DND-41 (cell line): ENCODE results near the gene RAD51B.

ENCODE experiments used
- EZH2 ChIP-seq: IDR thresholded peaks from 3 replicates; pipeline ENCODE4 v1.6.1; 2012; ENCODE audit warnings: borderline replicate concordance, low read depth, mild to moderate bottlenecking, moderate library complexity, low read length, inconsistent platforms; ENCODE audit not compliant: severe bottlenecking
- TF ChIP-seq, protein P1 (sequence below): IDR thresholded peaks from 2 replicates; pipeline ENCODE4 v1.5.1; 2012; ENCODE audit warnings: borderline replicate concordance, low read length, moderate library complexity, mild to moderate bottlenecking; ENCODE audit not compliant: poor library complexity, severe bottlenecking; ENCODE audit errors: extremely low read depth

DNA sequence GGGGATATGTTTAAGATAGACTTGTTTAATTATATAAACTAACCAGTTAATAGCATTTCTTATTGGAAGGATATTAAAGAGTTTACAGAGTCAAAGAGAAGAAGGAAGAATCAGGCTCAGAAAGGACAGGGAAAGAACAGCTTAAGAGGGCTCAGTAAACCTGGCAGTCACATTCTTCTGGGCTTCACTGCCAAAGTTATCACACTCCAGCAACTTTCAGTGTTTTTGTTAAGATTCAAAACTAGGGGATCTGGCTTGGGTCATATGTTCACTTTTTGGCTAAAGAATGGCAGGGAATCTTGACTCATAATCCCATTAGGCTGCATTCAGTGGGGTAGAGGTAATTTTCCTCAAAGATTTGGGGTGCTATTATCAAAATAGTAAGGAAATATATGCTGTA, 312.3 kb downstream of the RAD51B start:
- TF ChIP-seq, protein P1, sequence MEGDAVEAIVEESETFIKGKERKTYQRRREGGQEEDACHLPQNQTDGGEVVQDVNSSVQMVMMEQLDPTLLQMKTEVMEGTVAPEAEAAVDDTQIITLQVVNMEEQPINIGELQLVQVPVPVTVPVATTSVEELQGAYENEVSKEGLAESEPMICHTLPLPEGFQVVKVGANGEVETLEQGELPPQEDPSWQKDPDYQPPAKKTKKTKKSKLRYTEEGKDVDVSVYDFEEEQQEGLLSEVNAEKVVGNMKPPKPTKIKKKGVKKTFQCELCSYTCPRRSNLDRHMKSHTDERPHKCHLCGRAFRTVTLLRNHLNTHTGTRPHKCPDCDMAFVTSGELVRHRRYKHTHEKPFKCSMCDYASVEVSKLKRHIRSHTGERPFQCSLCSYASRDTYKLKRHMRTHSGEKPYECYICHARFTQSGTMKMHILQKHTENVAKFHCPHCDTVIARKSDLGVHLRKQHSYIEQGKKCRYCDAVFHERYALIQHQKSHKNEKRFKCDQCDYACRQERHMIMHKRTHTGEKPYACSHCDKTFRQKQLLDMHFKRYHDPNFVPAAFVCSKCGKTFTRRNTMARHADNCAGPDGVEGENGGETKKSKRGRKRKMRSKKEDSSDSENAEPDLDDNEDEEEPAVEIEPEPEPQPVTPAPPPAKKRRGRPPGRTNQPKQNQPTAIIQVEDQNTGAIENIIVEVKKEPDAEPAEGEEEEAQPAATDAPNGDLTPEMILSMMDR = no peak
- TF ChIP-seq EZH2 = no peak
